Right ventricle myocardium inferior (tissue), 1 donor: ENCODE measurements around the gene ANKRD9. TPM values are rescaled to one million over a fixed set of nuclear protein-coding genes. Genes with fewer than 3 reads are reported as not detected.
A peak's percentile ranks its signal among the peaks of the same experiment; 100 is the strongest.
"Not testable (repeated sequence)": the region's sequence is repeated elsewhere in the genome, so short reads cannot be mapped to it uniquely, and the experiment has no call there.

Experiments
- ATAC-seq: fragments of 200-7000 bp; cut with Tn5 transposase; one replicate; pipeline ENCODE4 v1.9.1; 2020; ENCODE audit warnings: mild to moderate bottlenecking, moderate library complexity
- DNase-seq: peaks from one replicate; pipeline ENCODE4 v3.0.0; 2021; ENCODE audit errors: missing footprints
- intact Hi-C: fragments of 100-400 bp; cut with DNase I; formaldehyde crosslinking; loops from one replicate; pipeline ENCODE4 v1.11.0; 2022
- total RNA-seq: library from RNA; stranded (reverse); fragmentation: NEBNext Ultra II Directional; extraction: Animal tissue kit (Norgen Biotek cat#: 25700); gene quantifications from one replicate; pipeline ENCODE4 v1.2.1, GENCODE V29; 2021
- donor health status: DM: no; HTN: yes; CAD: no; lungs with severe emphysema.

Gene ANKRD9
- total RNA-seq, 1 donor from 2014 or later: 148 TPM

- DNase-seq: no peak
- intact Hi-C loops: no loop called here
- ATAC-seq: no peak
Measured at GRCh38 chr14:102540315-102541028, 30.9 kb upstream of the ANKRD9 start.

- peak; percentile 18 for ATAC-seq
- DNase-seq: no peak
- intact Hi-C loops: no loop called here
Measured at GRCh38 chr14:102539544-102540314, 30.2 kb upstream of the ANKRD9 start.

- DNase-seq: no peak
- intact Hi-C loops: no loop called here
- no peak for ATAC-seq
Measured at GRCh38 chr14:102538602-102539543, 29.3 kb upstream of the ANKRD9 start.

- no peak for ATAC-seq
- DNase-seq: no peak
- intact Hi-C loops: no loop called here
Measured at GRCh38 chr14:102537981-102538601, 28.5 kb upstream of the ANKRD9 start.

GRCh38 chr14:102532204-102532658, 22.7 kb upstream of the ANKRD9 start:
- ATAC-seq (no peak), DNase-seq (no peak)
- intact Hi-C loops: no loop called here

GRCh38 chr14:102530828-102531478, 21.4 kb upstream of the ANKRD9 start:
- intact Hi-C loops: no loop called here

GRCh38 chr14:102528431-102529170, 19.0 kb upstream of the ANKRD9 start:
- ATAC-seq (no peak), DNase-seq (no peak)
- intact Hi-C loops: no loop called here

More at GRCh38 chr14:102530828-102531478, 21.4 kb upstream of the ANKRD9 start:
- DNase-seq (no peak), ATAC-seq (no peak)

DNA sequence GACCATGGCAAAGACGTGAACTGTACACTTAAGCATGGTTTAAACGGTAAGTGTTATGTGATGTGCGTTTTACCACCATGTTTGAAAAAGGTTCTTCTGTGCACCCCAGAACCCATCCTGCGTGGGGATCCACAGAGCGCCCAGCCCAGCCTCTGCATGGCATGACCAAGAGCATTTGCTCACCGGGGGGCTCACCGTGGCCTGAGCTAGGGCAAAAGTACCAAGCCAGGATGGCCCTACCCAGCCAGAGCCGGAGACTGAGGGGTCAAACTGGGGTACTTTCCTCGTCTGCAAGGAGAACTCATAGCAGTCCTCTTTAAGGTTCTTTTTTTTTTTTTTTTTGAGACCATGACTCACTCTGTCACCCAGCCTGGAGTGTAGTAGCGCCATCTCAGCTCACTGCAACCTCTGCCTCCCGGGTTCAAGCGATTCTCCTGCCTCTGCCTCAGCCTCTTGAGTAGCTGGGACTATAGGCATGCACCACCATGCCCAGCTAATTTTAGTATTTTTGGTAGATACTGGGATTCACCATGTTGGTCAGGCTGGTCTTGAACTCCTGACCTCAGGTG, 16.4 kb upstream of the ANKRD9 start:
- ATAC-seq: no peak
- intact Hi-C loops: no loop called here
- DNase-seq: no peak

DNA sequence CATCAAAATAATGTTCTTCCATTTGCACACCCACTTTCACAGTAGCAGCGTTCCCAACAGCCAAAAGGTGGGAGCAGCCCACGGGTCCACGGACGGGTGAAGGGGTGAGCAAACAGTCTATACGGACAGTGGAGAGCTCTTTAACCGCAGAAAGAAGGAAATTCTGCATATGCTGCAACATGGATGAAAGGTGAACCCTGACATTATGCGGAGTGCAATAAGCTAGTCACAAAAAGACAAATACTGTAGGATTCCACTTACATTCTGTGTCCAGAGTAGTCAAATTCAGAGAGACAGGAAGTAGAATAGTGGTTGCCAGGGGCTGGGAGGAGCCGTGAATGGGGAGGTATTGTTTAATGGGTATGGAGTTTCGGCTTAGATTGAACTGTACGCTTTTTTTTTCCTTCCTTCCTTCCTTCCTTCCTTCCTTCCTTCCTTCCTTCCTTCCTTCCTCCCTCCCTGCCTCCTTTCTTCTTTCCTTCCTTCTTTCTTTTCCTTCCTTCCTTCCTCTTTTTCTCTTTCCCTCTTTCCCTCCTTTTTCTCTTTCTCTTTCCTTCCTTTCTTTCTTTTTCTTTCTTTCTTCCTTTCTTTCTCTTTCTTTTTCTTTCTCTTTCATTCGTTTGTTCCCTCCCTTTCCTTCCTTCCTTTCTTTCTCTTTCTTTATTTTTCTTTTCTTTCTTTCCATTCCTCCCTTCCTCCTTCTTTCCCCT, 15.8 kb upstream of the ANKRD9 start:
- intact Hi-C loops: no loop called here
- ATAC-seq (peak; percentile 41), DNase-seq (no peak)

DNA sequence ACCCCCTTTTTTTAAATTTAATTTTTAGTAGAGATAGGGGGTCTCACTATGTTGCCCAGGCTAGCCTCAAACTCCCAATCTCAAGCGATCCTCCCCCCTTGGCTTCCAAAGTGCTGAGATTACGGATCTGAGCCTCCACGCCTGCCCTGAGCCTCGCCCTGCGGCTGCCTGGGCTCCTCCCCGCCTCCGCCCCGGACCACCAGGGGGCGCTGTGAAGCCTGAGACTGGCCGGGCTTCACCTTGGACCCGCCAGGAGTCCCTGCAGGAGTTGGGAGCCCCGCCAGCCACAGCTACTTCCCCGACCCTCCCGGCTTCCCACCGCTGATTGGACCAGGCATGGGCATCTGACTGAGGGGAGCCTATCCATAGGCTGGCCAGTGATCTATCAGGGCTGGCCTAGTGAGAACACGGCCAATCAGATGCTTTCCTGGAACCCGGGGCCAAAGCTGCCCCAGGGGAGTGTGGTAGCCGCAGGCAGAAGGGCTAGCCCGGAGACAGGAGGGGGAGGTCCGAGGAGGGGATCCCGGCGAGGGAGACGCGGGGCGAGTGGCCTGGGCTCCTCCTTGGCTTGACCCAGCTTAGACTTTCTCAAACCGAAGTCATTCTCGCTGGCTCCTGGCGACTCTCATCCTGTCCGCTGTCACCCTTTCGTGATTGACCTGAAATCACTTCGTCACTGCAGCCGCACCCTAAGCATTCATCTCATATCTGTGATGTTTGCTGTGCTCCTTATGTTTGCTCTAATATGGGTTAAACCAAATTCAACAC, 15.1 kb upstream of the ANKRD9 start:
- intact Hi-C loops: loop anchor here (1.0 to 5.0 kb wide), 2 partner anchors 69 to 168 kb away; no protein-coding TSS in a partner anchor
- ATAC-seq (peak; percentile 98), DNase-seq (peak; percentile 99)

DNA sequence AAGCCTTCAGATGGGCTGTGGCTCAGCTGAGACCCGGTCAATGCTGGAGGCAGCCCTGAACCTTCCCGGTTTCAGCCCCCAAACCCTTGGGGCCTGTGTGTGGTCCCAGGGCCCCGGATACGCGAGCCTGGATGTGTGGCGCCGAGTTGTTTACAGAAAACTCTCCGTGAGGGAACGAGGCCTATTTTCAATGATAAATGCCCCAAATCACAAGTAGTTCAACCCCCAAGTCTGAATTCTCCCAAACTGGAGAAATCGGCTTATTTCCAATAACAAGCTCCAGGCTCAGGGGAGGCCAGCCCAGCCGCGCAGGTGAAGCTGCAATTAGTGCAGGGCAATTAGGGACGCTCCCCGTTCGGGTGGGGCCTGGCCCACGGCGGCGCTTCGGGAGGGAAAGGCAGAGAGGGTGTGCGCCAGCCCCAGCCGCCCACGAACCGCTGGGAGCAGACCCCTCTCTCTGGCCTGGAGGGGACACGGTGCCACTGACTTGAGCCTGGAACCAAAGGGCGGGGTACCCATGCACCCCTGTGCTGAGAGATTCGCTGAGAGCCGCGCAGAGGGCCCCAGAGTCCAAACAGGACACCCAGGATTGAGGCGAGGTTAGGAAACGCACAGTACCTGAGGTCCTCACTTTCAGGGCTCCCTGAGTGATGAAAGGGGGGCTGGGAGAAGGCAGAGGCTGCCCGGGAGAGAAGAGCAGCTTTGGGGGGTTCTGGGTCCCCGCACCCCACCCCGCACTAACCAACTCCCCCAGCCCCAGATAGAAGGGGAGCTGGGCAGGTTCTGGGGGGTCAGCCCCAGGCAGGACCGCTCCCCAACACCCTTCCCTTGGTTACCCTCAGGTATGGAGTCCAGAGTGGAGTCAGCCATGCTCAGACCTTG, 14.2 kb upstream of the ANKRD9 start:
- no peak for DNase-seq
- intact Hi-C loops: loop anchor here (1.0 to 5.0 kb wide), 2 partner anchors 69 to 168 kb away; no protein-coding TSS in a partner anchor
- no peak for ATAC-seq

DNA sequence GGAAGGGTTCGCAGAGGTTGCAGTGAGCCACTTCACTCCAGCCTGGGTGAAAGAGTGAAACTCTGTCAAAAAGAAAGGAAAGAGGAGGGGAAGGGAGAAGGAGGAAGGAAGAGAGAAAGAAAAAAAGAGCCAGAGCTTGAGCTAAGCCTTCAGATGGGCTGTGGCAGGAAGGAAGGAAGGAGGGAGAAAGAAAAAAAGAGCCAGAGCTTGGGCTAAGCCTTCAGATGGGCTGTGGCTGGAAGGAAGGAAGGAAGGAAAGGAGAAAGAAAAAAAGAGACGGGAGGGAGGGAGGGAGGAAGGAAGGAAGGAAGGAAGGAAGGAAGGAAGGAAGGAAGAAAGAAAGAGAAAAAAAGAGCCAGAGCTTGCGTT, 13.6 kb upstream of the ANKRD9 start:
- intact Hi-C loops: loop anchor here (5.0 kb wide), 1 partner anchor 169 kb away; no protein-coding TSS in a partner anchor
- ATAC-seq (no peak), DNase-seq (no peak)

- intact Hi-C loops: loop anchor here (5.0 kb wide), 1 partner anchor 173 kb away; no protein-coding TSS in a partner anchor
- ATAC-seq, DNase-seq: not testable (repeated sequence)
Measured at GRCh38 chr14:102519709-102520108, 10.1 kb upstream of the ANKRD9 start.

DNA sequence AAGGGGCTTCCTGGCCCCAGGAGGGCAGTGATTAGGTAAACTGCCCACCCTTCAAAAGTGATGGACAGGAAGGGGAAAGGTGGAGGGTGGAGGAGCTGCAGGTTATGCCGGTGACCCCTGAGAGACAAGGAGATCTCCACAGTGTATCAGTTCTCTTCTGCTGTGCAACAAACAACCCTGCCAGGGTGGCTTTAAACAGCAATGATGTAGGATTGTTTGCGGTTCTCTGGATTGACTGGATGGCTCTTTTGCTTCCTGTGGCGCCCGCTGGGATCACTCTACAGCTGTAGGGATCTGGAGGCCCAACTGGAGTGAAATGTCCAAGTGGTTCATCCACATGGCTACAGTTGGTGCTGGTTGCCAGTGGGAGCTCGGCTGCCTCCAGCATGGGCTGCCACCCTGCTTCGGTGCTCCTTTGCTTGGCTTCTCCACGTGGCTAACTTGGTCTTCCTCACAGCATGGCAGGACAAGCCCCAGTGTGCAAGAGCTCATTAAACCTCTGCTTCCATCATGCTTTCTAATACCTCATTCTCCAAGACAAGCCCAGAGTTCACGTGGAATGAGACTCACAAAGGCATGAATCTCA, 8.6 kb upstream of the ANKRD9 start:
- ATAC-seq (no peak), DNase-seq (no peak)
- intact Hi-C loops: no loop called here
